Measurements from ENCODE around the gene EEF1B2.

DNA sequence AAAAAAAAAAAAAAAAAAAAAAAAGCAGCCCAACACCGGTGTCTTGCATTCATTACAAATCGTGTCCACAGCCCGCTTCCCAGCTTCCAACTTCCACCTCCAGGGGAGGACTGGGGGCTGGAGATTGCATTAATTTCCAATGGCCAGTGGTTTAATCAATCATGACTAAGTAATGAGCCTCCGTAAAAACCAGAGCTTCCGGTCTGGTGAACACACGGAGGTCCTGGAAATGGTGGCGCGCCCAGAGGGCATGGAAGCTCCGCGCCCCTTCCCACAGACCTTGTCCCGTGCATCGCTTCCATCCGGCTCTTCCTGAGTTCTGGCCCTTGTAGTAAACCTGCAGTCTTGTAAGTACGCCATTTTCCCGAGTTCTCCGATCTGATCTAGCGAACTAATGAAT, 43.6 kb downstream of the EEF1B2 start:
- TF ChIP-seq, protein P1, sequence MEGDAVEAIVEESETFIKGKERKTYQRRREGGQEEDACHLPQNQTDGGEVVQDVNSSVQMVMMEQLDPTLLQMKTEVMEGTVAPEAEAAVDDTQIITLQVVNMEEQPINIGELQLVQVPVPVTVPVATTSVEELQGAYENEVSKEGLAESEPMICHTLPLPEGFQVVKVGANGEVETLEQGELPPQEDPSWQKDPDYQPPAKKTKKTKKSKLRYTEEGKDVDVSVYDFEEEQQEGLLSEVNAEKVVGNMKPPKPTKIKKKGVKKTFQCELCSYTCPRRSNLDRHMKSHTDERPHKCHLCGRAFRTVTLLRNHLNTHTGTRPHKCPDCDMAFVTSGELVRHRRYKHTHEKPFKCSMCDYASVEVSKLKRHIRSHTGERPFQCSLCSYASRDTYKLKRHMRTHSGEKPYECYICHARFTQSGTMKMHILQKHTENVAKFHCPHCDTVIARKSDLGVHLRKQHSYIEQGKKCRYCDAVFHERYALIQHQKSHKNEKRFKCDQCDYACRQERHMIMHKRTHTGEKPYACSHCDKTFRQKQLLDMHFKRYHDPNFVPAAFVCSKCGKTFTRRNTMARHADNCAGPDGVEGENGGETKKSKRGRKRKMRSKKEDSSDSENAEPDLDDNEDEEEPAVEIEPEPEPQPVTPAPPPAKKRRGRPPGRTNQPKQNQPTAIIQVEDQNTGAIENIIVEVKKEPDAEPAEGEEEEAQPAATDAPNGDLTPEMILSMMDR (IDR thresholded peaks at IDR 0.05), result no peak
- TF ChIP-seq POLR2A (IDR thresholded peaks at IDR 0.05), result no peak
